Testis (tissue), 2 donors: ENCODE results near the gene SPAG5.

Source experiments
- CTCF ChIP-seq, 3 experiments: fragments of 450-650 bp in 2 of 3; fragments of 200-600 bp in 1 of 3; sonication (generic) in 1 of 3; IDR thresholded peaks; one replicate each; pipeline ENCODE4 v1.5.1; 2016 to 2019; ENCODE audit warnings: antibody characterized with exemption in 3 of 3, mild to moderate bottlenecking in 2 of 3, moderate library complexity in 1 of 3
- POLR2A ChIP-seq: fragments of 450-650 bp; IDR thresholded peaks from one replicate; pipeline ENCODE4 v1.6.1; 2017; ENCODE audit warnings: antibody characterized with exemption, mild to moderate bottlenecking, moderate library complexity

GRCh38 chr17:28577466-28577824 lies 21.4 kb downstream of the SPAG5 start:
- TF ChIP-seq CTCF (IDR thresholded peaks at IDR 0.05) (no peak), POLR2A (no peak)
